HCEC 1CT (cell line): ENCODE results near the gene PAMR1.
"Not testable (repeated sequence)": the region's sequence is repeated elsewhere in the genome, so short reads cannot be mapped to it uniquely, and the experiment has no call there.

Experiments used
- DNase-seq: peaks from one replicate; pipeline ENCODE4 v3.0.0-alpha.2; 2017

PAMR1 gene

GRCh38 chr11:35525501-35526175 is at the start of gene PAMR1:
Gene PAMR1, minus strand, starts transcription at chr11:35525616. Its CDS starts 31 bp downstream, at chr11:35525585.
- peak; percentile 42 for DNase-seq

- DNase-seq: no peak
These were observed 46.3 kb upstream of the PAMR1 start for GRCh38 chr11:35571696-35572095.

GRCh38 chr11:35567737-35568465 is 42.5 kb upstream of the PAMR1 start:
- DNase-seq: no peak

- no peak for DNase-seq
These were observed 41.5 kb upstream of the PAMR1 start for GRCh38 chr11:35566885-35567284.

GRCh38 chr11:35566181-35566580 is 40.8 kb upstream of the PAMR1 start:
- no peak for DNase-seq

- no peak for DNase-seq
These were observed 38.8 kb upstream of the PAMR1 start for GRCh38 chr11:35564245-35564595.

GRCh38 chr11:35563484-35564244 is 38.2 kb upstream of the PAMR1 start:
- peak; percentile 65 for DNase-seq

GRCh38 chr11:35559949-35560348 is 34.5 kb upstream of the PAMR1 start:
- DNase-seq: no peak

GRCh38 chr11:35558513-35558912 is 33.1 kb upstream of the PAMR1 start:
- DNase-seq: no peak

GRCh38 chr11:35555488-35555887 is 30.1 kb upstream of the PAMR1 start:
- no peak for DNase-seq

GRCh38 chr11:35554491-35555437 is 29.3 kb upstream of the PAMR1 start:
- peak; percentile 81 for DNase-seq

GRCh38 chr11:35553831-35554230 is 28.4 kb upstream of the PAMR1 start:
- DNase-seq: peak; percentile 92

GRCh38 chr11:35553021-35553420 is 27.6 kb upstream of the PAMR1 start:
- DNase-seq: peak; percentile 44

GRCh38 chr11:35552616-35553015 is 27.2 kb upstream of the PAMR1 start:
- no peak for DNase-seq

- DNase-seq: peak; percentile 26
These were observed 25.1 kb upstream of the PAMR1 start for GRCh38 chr11:35550374-35551036.

GRCh38 chr11:35549787-35550186 is 24.4 kb upstream of the PAMR1 start:
- peak; percentile 97 for DNase-seq

- peak; percentile 73 for DNase-seq
These were observed 23.6 kb upstream of the PAMR1 start for GRCh38 chr11:35548925-35549561.

- not testable (repeated sequence) for DNase-seq
These were observed 22.6 kb upstream of the PAMR1 start for GRCh38 chr11:35547995-35548394.

GRCh38 chr11:35546317-35546716 is 20.9 kb upstream of the PAMR1 start:
- DNase-seq: no peak

- DNase-seq: no peak
These were observed 20.1 kb upstream of the PAMR1 start for GRCh38 chr11:35545391-35546003.

- DNase-seq: no peak
These were observed 18.1 kb upstream of the PAMR1 start for GRCh38 chr11:35543481-35543880.
